HG02571 (cell line): ENCODE data around the gene AZU1.

Experiments
- ATAC-seq: cut with Tn5 transposase; IDR thresholded peaks from one replicate; pipeline ENCODE4 v1.9.1; 2021; ENCODE audit warnings: mild to moderate bottlenecking, moderate library complexity; ENCODE audit not compliant: unreplicated experiment

The AZU1 gene, protein sequence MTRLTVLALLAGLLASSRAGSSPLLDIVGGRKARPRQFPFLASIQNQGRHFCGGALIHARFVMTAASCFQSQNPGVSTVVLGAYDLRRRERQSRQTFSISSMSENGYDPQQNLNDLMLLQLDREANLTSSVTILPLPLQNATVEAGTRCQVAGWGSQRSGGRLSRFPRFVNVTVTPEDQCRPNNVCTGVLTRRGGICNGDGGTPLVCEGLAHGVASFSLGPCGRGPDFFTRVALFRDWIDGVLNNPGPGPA

DNA sequence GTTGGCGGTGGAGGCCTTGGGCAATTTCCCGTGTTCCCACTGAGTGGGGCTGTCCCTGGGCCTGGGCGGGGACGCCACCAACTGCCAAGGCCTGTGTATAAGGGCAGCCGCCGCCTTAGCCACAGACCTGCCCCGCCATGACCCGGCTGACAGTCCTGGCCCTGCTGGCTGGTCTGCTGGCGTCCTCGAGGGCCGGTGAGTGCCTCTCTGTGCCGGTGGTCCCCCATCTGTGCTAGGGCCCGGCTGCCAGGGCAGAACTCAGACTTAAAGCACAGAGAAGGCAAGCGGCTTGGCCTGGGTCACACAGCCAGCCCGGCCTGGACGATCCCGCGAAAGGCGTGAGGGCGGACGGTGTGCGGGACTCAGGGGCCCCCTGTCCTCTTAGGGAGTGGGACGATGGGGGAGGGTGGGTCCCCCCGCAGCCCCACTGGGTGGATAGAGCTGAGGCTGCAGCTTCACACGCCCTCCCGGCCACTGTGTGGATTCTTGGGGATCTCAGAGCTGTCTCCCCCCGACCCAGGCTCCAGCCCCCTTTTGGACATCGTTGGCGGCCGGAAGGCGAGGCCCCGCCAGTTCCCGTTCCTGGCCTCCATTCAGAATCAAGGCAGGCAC is at the start of gene AZU1:
Gene AZU1 (plus strand): TSS at position 128 of the 612 bp plus-strand sequence. CDS start 10 bp downstream, at position 138.
- ATAC-seq = no peak

DNA sequence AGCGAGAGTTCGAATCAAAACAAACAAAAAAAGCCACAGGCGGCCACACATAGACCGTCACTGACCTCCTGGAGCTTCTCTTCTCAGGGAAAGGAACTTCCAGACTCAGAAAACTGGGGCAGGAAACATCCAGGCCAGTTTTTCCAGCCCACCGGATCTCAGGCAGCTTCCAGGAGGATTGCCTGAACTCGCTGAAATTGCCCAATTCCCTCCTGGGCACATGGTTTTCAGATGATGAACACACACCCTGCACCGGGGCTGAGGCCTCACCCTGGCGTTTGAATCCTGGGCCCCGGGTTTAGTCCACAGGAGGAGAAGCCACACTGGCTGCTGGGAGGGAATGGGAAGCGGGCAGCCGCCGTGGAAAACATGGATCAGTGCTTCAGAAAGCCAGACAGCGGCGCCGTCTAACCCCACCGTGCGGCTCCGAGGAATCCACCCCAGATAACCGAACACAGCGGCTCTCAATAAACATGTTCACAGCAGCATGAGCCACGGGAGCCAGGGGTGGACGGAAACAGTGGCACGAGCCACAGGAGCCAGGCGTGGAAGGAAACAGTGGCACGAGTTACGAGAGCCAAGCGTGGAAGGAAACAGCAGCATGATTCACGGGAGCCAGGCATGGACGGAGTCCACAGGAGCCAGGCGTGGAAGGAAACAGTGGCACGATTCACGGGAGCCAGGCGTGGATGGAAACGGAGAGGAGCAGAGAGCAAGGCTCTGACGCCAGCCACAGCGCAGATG is 48.6 kb upstream of the AZU1 start:
- no peak for ATAC-seq

DNA sequence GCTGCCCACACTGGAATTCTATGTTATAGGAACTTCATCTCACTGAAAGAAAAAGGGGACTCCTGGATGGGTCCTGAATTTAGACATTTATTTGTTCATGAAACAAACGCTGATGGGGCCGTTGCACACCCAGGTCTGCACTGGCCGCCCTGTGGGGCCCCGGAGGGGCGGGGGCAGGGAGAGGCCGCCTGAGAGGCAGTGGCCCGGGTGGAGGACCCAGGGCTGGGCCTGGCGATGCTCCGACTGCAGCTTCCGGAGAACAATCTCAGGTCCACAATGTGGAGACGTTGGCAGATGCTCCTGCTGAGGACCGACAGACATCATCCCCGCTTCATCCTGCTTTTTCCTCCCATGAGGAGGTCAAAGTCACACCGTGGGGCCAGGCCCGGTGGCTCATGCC is 46.7 kb upstream of the AZU1 start:
- ATAC-seq = no peak

DNA sequence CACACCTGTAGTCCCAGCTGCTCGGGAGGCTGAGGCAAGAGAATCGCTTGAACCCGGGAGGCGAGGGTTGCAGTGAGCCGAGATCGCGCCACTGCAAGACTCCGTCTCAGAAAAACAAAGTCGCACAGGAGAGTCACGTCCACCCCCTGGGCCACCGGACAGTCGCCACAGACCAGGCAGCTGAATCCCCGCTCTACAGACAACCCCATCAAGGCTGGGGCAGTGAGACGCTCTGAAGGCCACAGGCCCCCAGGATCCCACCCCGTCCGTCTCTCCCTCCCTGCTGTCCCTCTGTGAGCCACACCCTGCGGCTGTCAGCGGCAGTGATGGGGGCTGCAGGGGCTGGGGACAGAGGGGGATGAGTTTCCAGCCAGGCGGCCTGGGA is 45.8 kb upstream of the AZU1 start:
- ATAC-seq = no peak

DNA sequence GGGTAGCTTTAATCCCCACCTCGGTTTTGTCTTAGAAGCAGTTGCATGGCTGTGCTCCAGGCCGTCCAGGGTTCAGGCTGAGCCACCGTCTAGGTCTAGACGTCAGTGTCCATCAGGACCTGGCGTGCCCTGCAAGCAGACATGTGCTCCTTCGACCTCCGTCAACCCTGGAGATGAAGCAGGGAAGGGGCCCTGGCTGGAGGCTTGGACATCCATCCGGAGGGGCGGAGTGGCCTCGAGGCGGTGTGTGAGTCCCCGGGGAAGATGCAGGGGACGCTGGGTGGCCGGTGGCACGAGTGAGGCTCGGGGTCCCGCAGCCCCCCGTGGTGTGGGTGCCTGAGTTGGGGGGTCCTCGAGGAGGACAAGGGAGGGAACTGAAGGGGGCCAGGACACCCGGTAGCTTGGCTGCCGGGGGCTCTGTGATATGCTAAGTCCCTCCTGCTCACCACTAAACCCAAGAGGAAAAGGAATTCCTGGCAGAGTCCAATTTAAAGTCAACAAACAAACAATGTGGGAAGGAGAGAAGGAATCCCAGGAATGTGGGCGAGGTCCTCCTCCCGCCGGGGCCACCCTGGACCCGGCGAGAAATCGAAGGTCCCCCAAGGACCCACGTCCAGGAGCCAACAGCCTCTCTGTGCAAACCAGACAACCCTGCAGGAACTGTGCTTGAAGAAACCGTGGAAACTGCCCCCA is 45.3 kb upstream of the AZU1 start:
- no peak for ATAC-seq

DNA sequence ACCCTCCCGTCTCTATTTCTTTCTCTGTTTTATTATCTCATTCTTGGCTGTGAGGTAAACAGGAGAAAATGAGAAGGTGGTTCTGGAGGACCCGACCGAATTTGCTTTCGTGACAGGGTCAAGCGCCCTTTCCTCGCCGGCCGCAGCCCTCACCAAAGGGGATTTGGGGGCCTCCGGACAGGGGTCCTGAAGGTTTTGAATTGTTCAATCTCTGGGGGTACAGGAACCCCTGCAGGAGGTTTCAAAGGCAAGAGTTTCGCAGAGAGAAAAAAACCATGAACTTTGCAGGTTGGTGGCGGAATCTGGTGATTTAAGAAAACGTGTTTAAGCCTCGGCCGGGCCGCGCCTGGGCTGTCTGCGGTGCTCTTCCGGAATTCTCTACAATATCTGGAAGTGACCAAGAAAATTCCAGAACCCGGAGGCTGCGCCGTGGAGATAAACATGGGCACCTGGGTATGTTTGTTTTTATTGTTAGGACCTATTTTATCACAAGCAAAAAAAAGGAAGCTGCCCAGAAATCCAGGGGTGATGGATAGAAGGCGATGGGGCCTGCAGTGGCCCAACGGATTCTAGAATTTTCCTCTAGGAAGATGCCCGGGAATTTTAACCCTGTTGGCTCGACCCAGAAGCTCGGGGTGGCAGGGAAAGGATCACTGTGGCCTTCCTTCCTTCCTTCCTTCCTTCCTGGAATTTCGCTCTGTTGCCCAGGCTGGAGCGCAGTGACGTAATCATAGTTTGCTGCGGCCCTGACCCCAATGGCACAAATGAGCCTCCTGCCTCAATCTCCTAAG is 44.6 kb upstream of the AZU1 start:
- no peak for ATAC-seq

DNA sequence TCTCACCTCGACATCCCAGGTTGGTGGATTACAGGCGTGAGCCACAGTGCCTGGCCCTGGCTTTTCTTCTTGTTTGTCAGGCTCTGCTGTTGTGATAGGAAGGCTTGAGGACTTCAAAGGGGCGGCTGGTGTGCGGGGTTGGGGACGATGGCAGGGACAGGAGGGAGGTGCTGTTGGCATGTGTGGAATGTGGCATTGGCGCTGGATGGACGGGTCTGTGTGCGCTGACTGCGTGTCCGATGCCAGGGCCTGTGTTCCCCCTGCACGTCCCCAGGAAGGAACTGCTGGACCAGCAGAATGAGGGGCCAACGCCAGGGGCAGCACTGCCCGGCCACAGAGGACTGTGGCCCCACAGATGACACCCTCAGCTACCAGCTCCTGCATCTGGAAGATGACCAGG is 43.1 kb upstream of the AZU1 start:
- no peak for ATAC-seq

DNA sequence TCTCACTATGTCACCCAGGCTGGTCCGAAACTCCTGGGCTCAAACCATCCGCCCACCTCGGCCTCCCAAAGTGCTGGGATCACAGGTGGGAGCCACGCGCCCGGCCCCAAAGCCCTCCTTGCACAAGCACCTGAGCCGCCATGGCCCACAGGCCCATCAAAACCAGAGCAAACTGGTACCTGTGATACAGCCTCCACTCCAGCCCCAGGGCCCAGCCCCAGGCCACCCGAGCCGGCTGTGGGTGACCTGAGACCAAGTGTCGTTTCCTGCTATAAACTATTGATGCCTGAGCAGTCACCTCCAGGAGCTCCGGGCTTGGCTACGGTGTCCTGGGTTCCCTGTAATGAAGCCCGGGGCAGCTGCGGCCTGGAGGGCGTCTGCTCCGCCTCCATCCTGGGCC is 40.1 kb upstream of the AZU1 start:
- ATAC-seq = no peak

DNA sequence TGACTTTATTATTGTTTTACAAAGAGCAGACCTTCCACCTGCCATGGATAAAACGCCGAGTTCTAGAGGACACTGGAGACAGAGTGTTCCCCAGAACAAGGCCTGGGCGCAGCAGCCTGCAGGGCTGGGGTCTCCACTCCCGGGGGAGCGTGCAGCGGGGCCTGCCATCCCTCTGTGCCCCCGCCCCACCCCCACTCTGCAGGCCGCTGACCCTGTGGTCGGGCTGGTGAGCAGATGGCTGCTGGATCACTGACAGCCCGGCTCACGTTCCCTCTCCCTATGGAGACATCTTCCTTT is 39.0 kb upstream of the AZU1 start:
- ATAC-seq = no peak

DNA sequence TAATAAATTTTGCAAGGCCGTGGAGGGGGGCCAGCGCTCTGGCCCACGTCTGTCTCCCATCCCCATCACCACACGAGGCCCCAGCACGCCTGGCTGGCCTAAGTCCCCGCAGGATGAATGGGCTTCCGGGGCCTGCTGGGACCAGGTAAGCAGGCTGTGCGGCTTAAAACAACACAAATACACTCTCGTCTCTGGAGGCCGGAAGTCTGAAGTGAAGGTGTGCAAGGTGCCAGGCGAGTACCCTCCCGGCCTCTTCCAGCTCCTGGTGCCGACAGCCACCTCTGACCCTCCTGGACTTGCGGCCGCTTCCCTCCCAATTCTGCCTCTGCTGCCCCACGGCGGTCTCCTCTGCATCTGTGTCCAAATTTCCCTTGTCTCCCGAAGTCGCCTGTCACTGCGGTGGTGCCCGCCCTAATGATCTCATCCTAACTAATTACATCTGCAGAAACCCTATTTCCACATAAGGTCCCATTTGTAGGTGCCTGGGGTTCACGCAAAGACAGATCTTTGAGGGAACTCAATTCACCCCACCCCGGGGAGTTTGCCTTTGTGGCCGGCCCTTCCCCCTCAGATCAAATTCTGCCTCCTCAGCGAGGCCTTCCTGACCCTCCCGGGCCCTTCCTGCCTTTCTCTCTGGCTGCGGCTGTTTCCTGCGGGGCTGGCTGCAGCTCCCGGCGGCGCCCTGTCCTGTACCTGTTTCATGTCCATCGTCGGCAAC is 38.5 kb upstream of the AZU1 start:
- no peak for ATAC-seq

DNA sequence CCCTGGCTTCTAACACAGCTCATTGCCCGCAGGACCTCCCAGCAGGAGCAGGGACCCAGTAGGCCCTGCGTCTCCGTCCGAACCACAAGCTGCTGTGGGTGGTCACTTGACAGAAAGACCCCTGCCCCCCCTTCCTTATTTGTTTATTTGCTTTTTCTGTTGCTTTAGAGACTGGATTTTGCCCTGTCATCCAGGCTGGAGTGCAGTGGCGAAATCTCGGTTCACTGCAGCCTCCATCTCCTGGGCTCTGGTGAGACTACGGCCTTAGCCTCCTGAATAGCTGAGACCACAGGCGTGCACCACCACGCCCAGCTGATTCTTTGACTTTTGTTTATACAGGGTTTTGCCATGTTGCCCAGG is 38.0 kb upstream of the AZU1 start:
- no peak for ATAC-seq

DNA sequence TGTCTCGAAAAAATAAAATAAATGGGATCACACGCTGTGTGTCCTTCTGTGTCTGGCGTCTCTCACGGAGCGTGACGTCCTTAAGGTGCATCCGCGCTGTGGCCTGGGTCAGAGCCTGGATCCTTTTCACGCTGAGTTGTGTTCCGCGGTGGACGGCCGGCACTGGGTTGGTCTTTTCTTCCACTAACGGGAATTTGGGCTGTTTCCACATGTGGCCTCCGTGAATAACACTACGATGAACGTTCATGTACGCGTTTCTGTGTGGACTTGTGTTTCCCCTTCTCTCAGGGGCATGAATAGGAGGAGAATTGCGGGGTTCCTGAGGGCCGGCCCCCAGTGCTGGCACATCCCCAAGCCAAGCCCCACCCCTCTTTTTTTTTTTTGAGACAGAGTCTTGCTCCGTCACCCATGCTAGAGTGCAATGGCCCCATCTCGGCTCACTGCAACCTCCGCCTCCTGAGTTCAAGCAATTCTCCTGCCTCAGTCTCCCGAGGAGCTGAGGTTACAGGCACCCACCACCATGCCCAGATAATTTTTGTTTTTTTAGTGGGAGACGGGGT is 36.5 kb upstream of the AZU1 start:
- no peak for ATAC-seq

DNA sequence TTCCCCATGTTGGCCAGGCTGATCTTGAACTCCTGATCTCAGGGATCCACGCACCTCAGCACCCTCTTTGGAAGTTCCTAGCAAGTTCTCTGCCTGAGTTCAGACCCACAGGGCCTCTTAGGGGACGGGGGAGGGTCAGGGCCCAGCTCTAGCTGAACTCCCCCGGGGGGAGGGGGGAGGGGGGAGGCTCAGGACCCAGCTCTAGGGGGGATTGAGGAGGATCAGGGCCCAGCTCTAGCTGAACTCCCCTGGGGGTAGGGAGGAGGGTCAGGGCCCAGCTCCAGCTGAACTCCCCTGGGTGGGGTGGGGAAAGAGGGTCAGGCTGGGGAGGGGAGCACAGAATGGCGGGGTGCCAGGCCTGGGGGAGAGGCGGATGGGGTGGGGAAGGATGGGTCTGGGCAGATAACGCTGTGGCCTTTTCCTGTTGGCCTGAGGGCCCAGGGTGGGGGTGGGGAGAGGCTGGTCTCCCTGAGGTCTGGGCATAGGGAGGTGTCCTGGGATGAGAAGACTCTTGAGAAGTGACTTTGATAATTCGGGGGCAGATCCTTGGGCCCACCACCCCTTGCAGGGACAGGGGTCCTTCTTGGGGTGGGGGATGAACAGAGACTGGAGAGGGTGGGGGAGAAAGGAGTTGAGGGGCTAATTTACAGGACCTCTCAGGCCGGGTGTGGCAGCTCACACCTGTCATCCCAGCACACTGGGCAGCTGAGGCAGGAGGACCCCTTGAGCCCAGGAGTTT is 35.9 kb upstream of the AZU1 start:
- ATAC-seq = no peak

DNA sequence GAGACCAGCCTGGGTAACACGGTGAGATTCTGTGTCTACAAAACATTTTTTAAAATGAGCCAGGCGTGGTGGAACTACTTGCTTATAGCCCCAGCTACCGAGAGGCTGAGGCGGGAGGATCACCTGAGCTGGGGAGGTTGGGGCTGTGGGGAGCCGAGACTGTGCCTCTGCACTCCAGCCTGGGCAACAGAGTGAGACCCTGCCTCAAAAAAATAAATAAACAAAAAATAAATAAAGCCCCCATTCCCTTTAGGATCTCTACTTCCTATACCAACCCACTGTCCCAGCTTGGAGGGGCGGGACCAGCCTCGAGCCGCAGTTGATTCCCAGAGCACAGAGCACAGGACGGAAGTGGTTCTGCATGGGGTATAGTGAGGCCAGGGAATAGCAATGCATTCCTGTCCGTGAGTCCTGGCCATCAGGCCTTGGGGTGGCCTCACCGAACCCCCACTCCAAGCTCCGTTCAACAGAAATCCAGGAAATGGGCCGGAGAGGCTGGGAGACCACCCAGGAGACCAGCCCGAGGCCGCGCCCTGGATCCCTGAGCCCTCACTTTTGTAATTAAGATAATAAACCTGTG is 35.2 kb upstream of the AZU1 start:
- ATAC-seq = no peak

DNA sequence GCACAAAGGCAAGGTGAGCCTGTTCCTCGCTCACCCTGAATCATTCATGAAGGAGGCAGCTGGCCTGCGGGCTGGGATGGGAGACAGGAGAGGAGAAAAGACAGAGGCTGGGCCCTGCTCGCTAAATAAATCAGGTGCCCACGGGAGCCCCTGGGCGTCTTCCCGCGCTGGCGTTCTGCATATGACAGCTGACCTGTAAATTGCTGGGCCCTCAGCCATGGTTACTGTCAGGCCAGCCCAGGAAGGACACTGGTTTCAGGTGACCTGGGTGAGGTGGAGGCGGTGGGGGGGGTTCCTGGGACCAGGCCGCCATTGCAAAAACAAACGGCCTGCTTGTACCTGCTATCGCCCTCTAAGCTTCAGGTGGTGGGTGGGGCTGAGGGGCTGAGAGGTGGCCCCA is 33.8 kb upstream of the AZU1 start:
- ATAC-seq = no peak

DNA sequence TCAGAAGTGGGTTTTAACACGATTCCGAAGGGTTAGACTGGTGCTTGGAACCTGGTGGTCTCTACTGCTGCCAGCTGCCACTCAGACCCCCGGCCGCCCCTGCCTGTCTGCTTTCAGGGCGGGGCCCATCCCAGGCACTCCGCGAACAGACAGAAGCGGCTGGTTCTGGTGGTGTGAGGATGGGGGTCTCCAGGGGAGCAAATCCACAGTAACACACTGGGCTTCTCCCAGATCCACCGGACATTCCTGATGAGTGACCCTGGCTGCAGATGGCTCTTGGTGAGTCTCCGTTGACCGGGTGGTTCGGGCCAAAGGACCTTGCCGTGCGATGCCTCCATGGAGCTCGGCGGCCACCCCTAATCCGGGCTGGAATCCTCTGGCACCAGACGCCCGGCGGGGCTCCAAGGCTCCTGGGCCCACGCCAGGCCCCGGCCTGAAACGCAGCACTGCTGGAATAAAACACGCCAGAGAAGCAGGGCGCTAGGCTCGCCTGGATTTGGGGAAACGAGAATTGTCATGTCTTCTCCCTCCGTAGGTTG is 32.5 kb upstream of the AZU1 start:
- ATAC-seq = no peak

DNA sequence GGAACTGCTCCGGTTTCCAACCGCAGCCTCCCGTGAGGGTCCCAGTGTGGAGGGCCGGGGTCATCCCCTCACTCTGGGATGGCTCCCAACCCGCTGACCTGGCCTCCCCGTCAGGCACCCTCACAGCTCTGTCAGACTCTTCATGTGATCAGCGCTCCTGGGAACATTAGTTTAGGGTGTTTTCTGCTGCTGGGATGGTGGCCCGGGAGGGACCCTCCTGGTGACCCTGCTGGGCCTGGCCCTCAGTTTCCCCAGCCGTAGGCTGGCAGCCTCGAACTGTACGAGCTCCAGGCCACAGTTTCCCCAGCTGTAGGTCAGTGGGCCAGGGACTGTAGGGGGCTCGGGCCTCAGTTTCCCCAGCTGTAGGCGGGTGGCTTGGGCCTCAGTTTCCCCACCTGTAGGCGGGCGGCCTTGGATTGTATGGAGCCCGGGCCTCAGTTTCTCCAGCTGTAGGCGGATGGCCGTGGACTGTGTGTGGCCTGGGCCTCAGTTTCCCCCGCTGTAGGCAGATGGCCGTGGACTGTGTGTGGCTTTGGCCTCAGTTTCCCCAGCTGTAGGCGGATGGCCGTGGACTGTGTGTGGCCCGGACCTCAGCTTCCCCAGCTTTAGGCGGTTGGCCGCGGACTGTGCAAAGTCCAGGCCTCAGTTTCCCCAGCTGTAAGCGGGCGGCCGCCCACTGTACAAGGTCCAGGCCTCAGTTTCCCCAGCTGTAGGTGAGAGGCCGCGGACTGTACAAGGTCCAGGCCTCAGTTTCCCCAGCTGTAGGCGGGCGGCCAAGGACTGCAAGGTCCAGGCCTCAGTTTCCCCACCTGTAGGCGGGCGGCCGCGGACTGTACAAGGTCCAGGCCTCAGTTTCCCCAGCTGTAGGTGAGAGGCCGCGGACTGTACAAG is 31.7 kb upstream of the AZU1 start:
- no peak for ATAC-seq
